GM18517 (cell line): ENCODE data around the gene RBM15B.

Source experiments
- ATAC-seq: cut with Tn5 transposase; IDR thresholded peaks from one replicate; pipeline ENCODE4 v1.9.1; 2021; ENCODE audit warnings: mild to moderate bottlenecking, moderate library complexity; ENCODE audit not compliant: unreplicated experiment

The RBM15B gene

DNA sequence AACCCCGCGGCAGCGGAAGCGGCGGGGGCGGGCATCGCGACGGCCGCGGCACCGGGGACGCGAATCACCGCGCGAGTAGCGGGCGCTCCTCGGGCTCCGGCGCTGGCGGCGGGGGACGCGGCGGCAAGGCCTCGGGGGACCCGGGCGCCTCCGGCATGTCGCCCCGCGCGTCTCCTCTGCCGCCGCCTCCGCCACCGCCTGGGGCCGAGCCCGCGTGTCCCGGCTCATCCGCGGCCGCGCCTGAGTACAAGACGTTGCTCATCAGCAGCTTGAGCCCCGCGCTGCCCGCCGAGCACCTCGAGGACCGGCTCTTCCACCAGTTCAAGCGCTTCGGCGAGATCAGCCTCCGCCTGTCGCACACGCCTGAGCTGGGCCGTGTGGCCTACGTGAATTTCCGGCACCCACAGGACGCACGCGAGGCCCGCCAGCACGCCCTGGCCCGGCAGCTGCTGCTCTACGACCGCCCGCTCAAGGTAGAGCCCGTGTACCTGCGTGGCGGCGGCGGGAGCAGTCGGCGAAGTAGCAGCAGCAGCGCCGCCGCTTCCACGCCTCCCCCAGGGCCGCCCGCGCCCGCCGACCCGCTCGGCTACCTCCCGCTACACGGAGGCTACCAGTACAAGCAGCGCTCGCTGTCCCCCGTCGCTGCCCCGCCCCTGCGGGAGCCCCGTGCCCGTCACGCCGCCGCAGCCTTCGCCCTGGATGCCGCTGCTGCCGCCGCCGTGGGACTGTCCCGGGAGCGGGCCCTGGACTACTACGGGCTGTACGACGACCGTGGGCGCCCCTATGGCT is 675 bp downstream of the RBM15B start:
- no peak for ATAC-seq

DNA sequence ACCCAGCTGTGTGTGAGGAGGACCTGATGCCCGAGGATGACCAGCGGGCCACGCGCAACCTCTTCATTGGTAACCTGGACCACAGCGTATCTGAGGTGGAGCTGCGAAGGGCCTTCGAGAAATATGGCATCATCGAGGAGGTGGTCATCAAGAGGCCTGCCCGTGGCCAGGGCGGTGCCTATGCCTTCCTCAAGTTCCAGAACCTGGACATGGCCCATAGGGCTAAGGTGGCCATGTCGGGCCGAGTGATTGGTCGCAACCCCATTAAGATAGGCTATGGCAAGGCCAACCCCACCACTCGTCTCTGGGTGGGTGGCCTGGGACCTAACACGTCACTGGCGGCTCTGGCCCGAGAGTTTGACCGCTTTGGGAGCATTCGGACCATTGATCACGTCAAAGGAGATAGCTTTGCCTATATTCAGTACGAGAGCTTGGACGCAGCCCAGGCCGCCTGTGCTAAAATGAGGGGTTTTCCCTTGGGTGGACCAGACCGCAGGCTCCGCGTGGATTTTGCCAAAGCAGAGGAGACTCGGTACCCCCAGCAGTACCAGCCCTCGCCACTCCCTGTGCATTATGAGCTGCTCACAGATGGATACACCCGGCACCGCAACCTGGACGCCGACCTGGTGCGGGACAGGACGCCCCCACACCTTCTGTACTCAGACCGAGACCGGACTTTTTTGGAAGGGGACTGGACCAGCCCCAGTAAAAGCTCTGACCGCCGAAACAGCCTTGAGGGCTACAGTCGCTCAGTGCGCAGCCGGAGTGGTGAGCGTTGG is 1.5 kb downstream of the RBM15B start:
- ATAC-seq, result no peak

- no peak for ATAC-seq
Observed at GRCh38 chr3:51393134-51393495, 2.0 kb downstream of the RBM15B start.

- ATAC-seq, result no peak
Observed at GRCh38 chr3:51393564-51393963, 2.5 kb downstream of the RBM15B start.

DNA sequence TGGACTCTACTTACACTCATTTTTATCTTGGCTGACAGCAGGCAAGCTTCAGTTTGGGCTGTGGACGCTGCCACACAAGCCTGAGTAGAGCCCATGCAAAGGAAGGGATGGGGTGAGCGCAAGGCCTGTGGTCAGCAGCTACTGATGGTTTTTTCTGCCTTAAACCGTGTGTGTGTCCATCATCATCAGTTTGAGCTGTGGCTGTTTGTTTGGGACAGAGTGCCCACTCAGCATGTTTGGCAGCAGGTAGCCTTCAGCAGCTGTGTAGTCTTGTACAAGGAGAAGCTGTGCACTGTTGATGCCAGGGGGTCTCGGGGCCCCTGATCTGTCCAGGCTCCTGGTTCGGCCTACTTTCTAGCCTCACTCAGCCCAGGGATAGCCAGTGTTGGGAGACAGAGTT is 3.5 kb downstream of the RBM15B start:
- ATAC-seq, result no peak

DNA sequence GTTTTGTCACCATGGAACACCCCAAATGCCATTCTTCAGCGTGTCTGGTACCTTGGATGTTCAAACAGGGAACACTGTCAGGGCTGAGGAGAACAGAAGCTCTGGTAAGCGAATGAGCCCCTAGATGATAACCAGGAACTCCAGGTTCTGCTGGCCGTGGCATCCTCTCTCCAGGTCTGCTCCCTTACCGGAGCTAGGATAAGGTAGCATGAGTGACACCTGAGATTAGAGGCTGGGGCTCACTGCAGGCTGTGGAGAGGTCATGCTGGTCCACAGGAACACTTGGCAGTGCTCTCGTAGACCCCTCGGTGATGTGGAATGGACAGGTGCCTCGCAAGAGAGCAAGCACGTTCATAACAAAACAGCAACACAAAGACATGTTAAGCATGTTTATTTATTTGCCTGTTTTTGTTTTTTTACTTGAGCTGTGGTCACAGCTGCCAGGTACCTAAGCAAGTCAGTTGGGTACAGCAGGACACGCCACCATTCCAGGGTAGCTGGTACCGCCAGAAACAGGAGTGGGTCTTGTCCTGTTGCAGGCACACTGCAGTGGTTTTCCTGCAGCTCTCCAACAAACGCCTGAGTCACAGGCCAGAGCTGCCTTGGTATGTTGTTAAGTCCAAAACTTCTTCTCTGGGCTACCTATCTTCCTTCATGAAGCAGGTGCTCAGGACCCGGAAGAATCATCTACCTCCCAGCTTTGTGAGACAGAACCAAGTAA is 4.6 kb downstream of the RBM15B start:
- no peak for ATAC-seq

- no peak for ATAC-seq
Observed at GRCh38 chr3:51396401-51396800, 5.3 kb downstream of the RBM15B start.

GRCh38 chr3:51397392-51397791 is 6.3 kb downstream of the RBM15B start:
- ATAC-seq, result no peak

DNA sequence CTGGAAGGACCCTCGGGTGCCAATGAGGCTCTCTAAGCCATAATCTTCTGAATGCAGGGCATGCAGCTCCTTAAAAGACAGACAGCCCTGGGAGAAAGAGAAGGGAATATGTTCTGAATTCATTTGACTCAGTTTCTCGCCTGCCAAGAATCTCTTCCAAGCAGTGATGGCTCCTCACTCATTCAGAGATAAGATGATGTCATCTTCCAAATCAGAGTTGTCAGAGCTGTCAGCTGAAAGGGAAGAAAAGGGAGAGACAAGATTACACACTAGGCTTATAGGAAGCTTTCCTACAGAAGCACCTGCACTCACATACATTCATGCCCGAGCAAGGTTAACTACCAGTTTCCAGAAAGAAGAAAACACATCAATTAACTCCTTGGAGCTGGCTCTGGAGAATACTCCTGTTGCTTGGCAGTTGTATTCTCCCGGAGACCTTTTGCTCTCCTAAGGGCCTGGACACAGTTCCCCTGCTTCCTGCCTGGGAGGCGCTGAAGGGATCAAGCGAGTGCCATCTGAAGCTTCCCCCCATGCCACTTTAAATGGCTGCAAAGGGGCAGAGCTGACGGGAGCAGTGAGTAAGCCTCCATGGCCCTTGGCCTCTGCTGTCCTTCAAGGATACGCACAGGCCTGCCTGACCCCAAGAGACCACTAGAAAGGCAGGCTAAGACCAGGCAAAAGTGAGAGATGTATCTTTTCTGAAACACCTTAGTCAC is 7.7 kb downstream of the RBM15B start:
- ATAC-seq, result no peak

GRCh38 chr3:51400166-51400565 is 9.1 kb downstream of the RBM15B start:
- no peak for ATAC-seq

GRCh38 chr3:51401735-51402134 is 10.7 kb downstream of the RBM15B start:
- no peak for ATAC-seq

DNA sequence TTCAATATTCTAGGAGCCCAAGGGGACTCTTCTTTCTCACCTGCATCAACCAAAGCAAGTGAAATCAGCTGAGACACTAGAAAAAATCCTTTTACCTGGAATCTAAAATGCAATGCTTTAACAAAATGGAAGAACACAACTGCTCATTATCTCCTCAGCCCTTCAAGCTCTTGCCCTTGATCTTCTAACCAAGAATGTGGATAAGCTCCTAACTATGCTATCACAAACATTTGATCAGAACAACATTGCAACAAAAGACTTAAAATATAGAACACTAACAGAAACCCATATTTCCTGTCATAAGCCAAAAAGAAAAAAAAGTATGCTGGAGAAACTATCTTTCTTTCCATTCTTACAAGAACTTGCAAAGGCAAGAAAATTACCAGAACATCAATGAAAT is 12.6 kb downstream of the RBM15B start:
- no peak for ATAC-seq

DNA sequence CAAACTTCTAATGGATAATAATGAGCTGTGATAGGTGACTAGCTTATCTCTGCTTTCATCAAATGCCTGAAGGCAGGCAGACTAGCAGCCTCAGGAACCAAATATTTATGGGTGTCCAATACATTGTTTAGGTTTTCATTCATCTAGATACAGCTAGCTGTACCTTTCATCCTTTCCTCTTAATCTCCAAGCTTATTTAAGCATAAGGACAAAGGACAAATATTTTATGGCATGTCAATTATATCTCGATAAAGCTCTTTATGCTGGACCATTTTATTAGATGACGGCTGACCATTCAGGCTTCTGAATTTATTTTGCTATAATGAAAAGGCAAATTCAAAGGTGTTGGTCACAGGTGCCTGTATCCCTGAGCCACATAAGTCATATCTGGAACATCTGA is 16.9 kb downstream of the RBM15B start:
- ATAC-seq, result no peak

DNA sequence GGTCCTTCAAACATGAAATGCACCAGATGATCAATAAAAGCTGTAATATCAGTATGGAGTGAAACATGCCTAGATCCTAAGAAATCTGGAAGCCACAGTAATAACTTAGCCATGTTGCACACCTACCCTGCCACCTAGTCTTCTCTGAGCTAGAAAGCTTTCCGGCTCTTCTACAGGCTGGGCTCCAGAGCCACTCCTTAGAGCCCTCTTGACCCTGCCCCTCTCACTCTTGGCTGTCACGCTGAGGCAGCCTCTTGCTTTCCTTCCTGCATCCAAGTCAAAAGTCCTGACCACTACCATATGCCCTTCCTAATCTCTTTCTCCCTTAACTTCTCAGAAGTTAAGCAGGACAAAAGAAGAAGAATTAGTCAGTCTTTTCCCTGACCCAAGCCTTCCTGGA is 17.7 kb downstream of the RBM15B start:
- no peak for ATAC-seq

GRCh38 chr3:51422211-51422610 is 31.1 kb downstream of the RBM15B start:
- ATAC-seq, result no peak

DNA sequence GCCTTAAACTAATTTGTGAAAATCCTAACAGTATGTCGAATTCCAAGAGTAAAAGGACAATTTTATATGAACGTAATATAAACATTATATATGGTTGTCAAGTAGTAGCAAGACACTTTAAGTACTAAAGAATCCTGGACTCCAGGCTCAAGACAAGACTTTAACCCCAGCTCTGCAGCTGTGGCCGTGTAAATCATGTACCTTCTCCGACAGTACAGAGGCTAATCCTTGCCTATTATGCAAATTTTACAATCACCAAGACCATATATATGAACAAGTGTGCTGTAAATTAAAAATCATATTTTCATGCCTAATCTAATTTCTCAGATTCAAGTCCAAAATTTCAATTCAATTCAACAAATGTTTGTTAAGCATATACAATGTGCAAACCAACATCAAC is 35.8 kb downstream of the RBM15B start:
- ATAC-seq, result no peak

GRCh38 chr3:51429138-51429537 is 38.1 kb downstream of the RBM15B start:
- no peak for ATAC-seq

DNA sequence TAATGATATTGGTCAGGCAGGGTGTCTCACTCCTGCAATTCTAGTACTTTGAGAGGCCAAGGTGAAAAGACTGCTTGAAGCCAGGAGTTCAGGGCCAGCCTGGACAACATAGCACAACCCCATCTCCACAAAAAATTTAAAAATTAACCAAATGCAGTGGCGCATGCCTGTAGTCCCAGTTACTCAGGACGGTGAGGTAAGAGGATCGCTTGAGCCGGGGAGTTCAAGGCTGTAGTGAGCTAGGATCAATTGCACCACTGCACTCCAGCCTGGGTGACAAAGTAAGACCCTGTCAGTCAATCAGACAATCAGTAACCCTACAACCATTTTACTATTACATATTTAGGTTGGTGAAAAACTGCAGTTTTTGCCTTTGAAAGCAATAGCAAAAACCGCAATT is 43.0 kb downstream of the RBM15B start:
- ATAC-seq, result no peak

GRCh38 chr3:51434746-51435327 is 43.8 kb downstream of the RBM15B start:
- ATAC-seq, result no peak

DNA sequence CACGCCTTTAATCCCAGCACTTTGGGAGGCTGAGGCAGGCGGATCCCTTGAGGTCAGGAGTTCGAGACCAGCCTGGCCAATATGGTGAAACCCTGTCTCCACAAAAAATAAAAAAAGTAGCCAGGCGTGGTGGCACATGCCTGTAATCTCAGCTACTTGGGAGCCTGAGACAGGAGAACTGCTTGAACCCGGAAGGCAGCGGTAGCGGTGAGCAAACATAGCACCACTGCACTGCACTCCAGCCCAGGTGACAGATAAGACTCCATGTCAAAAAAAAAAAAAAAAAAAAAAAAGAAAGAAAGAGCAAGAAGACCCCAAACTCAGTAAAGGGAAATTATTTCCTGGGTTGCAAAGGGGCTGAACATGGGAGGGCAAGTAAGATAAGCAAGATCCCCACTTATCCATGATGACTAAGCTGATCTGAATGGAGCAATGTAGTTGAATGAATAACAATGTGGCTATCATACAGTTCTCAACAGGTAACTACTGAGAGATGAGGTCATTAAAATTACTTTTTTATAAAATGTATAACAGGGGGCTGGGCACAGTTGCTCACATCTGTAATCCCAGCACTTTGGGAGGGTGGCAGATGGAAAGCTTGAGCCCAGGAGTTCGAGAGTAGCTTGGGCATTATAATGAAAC is 46.0 kb downstream of the RBM15B start:
- no peak for ATAC-seq
